ENCODE results near the gene FRS3. TPM values are rescaled to one million over a fixed set of nuclear protein-coding genes. Genes with fewer than 3 reads are reported as not detected.

FRS3 gene
- total RNA-seq, 2 experiments from 2014 or later: 5.6 to 8.7 TPM

GRCh38 chr6:41728954-41729353 lies 50.7 kb downstream of the FRS3 start:
- CTCF ChIA-PET (ENCODE audit: unreplicated experiment): interaction anchor here (0.8 kb wide), 1 partner anchor 22 kb away, joined by 4 read pairs; no protein-coding TSS in a partner anchor
- TF ChIP-seq CTCF (conservative IDR thresholded peaks at IDR 0.05; ENCODE audit: low read length) (no peak), EZH2phosphoT487 (IDR thresholded peaks at IDR 0.05; ENCODE audit: borderline replicate concordance, low read depth, low read length) (no peak)
- Histone ChIP-seq H3K79me2 (ENCODE audit: insufficient read depth, low read depth, low read length) (peaks cover 89% of the 10 kb centered on the region), H3K36me3 (ENCODE audit: insufficient read depth, low read length) (no peaks in the 10 kb centered on the region), H3K9me3 (ENCODE audit: low read length) (no peaks in the 10 kb centered on the region), H3K27ac (ENCODE audit: low read depth, low read length, poor library complexity, severe bottlenecking) (peak overlapping the region; percentile 94), H3K4me3 (ENCODE audit: low read depth, low read length, poor library complexity, severe bottlenecking) (peak overlapping the region; percentile 91), H3K4me1 (ENCODE audit: insufficient read depth, low read length, poor library complexity, severe bottlenecking) (peaks cover 98% of the 10 kb centered on the region), H3K9me2 (ENCODE audit: insufficient read depth, low read length) (no peaks in the 10 kb centered on the region), H2AFZ (ENCODE audit: low read length) (no peak overlapping the region), H3K4me2 (ENCODE audit: low read length) (peak overlapping the region; percentile 97), H4K20me1 (ENCODE audit: insufficient read depth, low read length) (peaks cover 4% of the 10 kb centered on the region; the same call in 1 of the 2 replicates)
- POLR2A ChIA-PET: interaction anchor here (8.3 kb wide), 1 partner anchor 24 kb away, joined by 118 read pairs; no protein-coding TSS in a partner anchor
- intact Hi-C loops (cut with micrococcal nuclease; ENCODE audit: unreplicated experiment): loop anchor here (10.0 kb wide), 1 partner anchor 1016 kb away; the partner anchor contains the start of gene TBCC
- no TSS peak for BruUV-seq (replicated peaks)
- DNase-seq (ENCODE audit: low spot score): no peak

GRCh38 chr6:41728073-41728936 lies 51.4 kb downstream of the FRS3 start:
- intact Hi-C loops (cut with micrococcal nuclease; ENCODE audit: unreplicated experiment): loop anchor here (10.0 kb wide), 1 partner anchor 1016 kb away; the partner anchor contains the start of gene TBCC
- peaks cover 4% of the 10 kb centered on the region; the same call in 1 of the 2 replicates for H4K20me1 ChIP-seq (ENCODE audit: insufficient read depth, low read length)
- H3K27ac ChIP-seq (ENCODE audit: low read depth, low read length, poor library complexity, severe bottlenecking): peak overlapping the region; percentile 94
- H3K9me2 ChIP-seq (ENCODE audit: insufficient read depth, low read length): no peaks in the 10 kb centered on the region
- DNase-seq (ENCODE audit: low spot score): peak; percentile 47
- ChIA-PET CTCF (ENCODE audit: unreplicated experiment) (interaction anchor here (0.6 to 0.8 kb wide), 2 partner anchors 11 to 22 kb away, joined by 3 to 4 read pairs; no protein-coding TSS in a partner anchor), POLR2A (interaction anchor here (8.3 kb wide), 1 partner anchor 23 kb away, joined by 118 read pairs; no protein-coding TSS in a partner anchor)
- peaks cover 86% of the 10 kb centered on the region for H3K79me2 ChIP-seq (ENCODE audit: insufficient read depth, low read depth, low read length)
- no peak for TF ChIP-seq EZH2phosphoT487 (IDR thresholded peaks at IDR 0.05; ENCODE audit: borderline replicate concordance, low read depth, low read length)
- TF ChIP-seq CTCF (conservative IDR thresholded peaks at IDR 0.05; ENCODE audit: low read length): no peak
- peak overlapping the region; percentile 91 for H3K4me3 ChIP-seq (ENCODE audit: low read depth, low read length, poor library complexity, severe bottlenecking)
- BruUV-seq (replicated peaks): no TSS peak
- no peak overlapping the region for H2AFZ ChIP-seq (ENCODE audit: low read length)
- peaks cover 98% of the 10 kb centered on the region for H3K4me1 ChIP-seq (ENCODE audit: insufficient read depth, low read length, poor library complexity, severe bottlenecking)
- no peaks in the 10 kb centered on the region for H3K36me3 ChIP-seq (ENCODE audit: insufficient read depth, low read length)
- peak overlapping the region; percentile 97 for H3K4me2 ChIP-seq (ENCODE audit: low read length)
- H3K9me3 ChIP-seq (ENCODE audit: low read length): no peaks in the 10 kb centered on the region
